Breast epithelium (tissue), 3 donors: ENCODE measurements around the gene OR51Q1.

Experiments used
- CTCF ChIP-seq, 3 donors: fragments of 450-650 bp; IDR thresholded peaks; one replicate each; pipeline ENCODE4 v1.5.1; 2016 to 2017; ENCODE audit warnings: antibody characterized with exemption in 3 of 3, mild to moderate bottlenecking in 3 of 3, moderate library complexity in 3 of 3
- POLR2A ChIP-seq: fragments of 450-650 bp; IDR thresholded peaks from one replicate; pipeline ENCODE4 v1.6.1; 2016; ENCODE audit warnings: antibody characterized with exemption, mild to moderate bottlenecking, moderate library complexity
- POLR2AphosphoS5 ChIP-seq, 3 donors: sonication (generic); formaldehyde crosslinking; IDR thresholded peaks; one replicate each; pipeline ENCODE4 v1.6.1; 2017; ENCODE audit warnings: antibody characterized with exemption in 3 of 3

DNA sequence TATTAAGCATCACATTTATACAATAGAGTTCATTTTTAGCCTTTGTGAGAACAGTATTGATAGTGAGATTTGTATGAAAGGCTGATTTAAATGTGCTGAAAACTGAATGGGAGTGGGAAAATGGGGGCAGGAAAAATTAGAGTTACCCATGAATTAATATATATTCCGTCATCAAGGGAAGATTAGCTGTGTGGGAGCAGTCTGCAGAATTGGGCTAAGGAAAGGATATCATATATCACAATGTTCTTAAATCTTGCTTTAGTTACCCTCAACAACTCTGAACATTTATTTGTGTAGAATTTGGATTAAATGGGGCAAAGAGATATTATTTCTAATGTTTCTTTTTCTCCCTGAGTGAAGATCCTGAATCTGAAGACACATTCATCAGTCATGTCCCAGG lies at the start of gene OR51Q1:
- TF ChIP-seq POLR2A (no peak), CTCF (IDR thresholded peaks at IDR 0.05) (no peak), POLR2AphosphoS5 (IDR thresholded peaks at IDR 0.05) (no peak)
